Measurements from ENCODE around the gene ABHD12.
"Not testable (repeated sequence)": the region's sequence is repeated elsewhere in the genome, so short reads cannot be mapped to it uniquely, and the experiment has no call there.

ABHD12 gene

DNA sequence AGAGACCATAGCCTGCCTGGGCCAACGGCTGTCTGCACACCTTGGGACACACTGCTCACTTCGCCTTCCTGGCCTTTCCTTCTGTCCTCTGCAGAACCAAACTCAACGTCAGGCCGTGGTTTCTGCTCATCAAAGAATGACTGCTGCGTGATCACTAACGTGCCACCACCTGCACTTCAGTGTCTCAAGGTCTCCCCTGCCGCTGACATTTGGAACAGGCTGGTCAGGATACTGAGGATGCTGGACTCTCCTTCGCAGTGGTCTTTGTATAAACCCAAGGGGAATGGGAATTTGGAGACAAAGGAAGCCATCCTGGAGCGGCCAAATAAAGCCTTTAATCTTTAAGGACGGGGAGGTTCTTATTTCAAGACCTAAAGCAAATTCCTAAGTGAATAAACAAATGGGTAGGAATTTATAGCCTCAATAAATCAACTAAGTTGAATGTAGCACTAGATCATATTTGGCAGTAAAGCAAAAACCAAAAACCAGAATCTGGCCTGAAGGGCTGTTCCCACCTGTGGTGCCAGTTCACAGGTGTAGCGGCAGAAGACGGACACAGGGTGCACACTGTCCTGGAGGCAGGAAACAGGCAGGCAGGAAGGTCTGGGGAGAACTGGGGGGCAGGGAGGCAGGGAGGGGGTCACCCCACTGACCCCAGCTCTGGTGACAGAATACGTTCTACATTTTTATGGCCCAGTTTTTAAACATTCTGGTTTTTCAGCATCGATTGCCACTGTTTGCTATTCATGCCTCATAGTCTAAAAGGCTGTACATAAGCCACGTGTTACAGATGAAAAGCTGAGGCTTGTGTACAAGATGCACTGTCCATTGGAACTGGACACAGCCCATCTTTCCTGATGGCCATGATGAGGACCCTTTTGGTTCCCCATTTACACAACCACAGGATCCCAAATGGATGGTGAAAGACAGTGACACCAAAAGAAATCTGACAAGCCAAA, 36.6 kb downstream of the ABHD12 start:
- no peak for DNase-seq (ENCODE audit: low read depth)

DNA sequence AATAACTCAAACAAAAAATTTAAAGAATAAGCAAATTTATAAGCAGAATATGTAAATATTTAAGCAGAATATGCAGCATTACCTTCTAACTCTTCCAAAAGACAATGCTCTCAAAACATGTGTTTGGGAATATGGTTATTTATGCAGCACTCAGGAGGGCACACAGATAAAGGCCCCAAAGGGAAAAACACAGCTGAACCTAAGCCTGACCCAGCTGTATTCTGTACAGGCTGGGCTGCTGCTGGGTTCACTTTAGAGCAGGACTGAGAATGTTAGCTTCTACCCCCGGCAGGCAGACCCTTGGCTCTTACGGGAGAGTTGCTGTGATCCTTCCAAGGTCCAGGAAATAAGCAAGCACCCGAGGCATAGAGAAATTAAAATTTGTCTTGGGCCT, 37.3 kb downstream of the ABHD12 start:
- DNase-seq (ENCODE audit: low read depth) = no peak

DNA sequence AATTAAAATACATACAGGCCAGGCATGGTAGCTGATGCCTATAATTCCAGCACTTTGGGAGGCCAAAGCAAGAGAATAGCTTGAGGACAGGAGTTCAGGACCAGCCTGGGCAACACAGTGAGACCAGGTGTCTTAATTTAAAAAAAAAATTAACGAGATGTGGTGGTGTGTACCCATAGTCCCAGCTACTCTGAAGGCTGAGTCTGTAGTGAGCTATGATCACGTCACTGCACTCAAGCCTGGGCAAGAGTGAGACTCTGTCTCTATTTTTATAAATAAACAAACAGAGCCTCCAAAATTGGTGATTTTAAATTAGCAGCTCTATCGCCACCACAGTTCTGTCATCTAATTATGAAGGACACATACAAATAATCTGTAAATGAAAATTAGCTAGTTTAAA, 37.9 kb downstream of the ABHD12 start:
- DNase-seq (ENCODE audit: low read depth) = no peak

DNA sequence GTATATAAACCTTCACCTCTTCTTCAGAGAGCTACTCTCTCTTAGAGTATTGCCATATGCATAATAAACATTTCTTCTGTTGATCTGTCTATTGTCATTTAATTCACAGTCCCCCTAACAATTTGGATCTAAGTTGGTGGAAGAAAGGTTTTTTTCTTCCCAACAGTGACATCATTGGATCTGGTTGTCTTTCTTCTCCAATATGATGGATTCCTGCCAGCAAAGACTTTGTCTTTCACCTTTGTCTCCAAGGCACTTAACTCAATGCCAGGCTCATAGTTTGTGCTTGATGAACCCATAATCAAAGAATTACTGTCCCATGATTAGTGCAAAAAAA, 39.6 kb downstream of the ABHD12 start:
- no peak for DNase-seq (ENCODE audit: low read depth)

DNA sequence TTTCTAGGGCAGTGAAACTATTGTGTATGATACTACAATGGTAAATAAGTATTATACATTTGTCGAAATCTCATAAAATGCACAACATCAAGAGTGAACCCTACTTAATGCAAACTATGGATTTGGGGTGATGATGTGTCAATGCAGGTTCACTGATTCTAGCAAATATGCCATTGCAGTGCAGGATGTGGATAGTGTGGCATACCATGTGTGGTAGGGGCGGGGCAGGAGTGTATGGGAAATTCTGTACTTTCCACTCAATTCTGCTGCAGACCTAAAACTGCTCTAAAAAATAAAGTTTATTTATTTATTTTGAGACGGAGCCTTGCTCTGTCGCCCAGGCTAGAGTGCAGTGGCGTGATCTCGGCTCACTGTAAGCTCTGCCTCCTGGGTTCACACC, 44.3 kb downstream of the ABHD12 start:
- DNase-seq (ENCODE audit: low read depth) = no peak

DNA sequence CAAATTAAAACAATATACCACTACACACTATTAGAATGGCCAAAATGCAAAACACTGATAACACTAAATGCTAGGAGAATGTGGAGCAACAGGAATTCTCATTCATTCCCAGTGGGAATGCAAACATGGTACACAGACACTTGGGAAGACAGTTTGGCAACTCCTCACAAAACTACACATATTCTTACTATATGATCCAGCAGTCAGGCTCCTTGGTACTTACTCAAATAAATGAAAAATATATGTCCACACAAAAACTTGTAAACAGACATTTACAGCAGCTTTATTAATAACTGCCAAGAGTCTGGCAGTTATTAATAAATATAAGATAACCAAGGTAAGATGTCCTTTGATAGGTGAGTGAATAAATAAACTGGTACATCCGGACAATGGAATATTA, 44.9 kb downstream of the ABHD12 start:
- DNase-seq (ENCODE audit: low read depth) = no peak

DNA sequence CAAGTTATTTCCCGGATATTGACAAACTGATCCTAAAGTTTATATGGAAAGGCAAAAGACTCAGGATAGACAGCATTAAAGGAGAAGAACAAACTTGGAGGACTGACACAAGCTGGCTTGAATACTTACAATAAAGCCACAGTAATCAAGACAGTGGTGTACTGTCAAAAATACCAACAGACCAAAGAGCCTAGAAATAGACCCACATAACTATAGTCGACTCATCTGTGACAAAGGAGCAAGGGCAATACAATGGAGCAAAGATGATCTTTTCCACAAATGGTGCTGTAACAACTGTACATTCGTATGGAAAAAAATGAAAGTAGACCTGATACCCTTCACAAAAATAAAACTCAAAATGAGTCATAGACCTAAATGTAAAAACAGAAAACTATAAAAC, 46.0 kb downstream of the ABHD12 start:
- DNase-seq (ENCODE audit: low read depth) = no peak

DNA sequence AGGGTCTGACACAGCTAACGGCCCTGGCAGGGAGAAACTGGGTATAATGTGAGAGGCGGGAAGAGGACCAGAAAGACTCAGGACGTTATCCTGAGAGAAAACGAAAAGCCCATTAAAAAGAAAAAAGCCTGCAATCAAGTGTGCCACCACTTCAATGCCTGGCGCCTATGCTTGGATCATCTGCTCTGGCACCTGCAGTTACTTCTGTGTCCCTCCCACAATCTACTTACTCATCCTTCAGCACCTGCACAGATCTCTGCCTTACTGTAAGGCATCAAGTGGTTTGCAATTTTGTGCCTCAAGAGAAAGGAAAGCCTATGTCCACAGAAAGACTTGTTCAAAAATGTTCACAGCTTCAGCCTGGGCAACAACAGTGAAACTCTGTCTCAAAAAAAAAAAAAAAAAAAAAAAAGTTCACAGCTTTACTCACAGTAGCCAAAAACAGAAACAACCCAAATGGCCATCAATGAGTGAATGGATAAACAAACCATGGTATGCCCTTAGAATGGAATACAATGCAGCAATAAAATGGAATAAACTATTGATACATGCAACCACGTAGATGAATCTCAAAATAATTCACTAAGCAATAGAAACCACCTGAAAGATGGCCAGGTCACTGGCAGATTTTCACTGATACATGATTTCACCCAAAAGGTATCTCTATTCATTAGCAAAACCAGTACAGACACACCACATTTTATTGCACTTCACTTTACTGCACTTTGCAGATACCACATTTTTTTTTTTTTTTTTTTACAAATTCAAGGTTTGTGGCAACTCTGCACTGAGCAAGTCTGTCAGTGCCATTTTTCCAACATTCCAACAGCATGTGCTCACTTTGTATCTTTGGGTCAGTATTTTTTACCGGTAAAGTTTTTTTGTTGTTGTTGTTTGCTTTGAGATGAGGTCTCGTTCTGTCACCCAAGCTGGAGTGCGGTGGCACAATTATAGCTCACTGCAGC, 48.6 kb downstream of the ABHD12 start:
- no peak for DNase-seq (ENCODE audit: low read depth)

DNA sequence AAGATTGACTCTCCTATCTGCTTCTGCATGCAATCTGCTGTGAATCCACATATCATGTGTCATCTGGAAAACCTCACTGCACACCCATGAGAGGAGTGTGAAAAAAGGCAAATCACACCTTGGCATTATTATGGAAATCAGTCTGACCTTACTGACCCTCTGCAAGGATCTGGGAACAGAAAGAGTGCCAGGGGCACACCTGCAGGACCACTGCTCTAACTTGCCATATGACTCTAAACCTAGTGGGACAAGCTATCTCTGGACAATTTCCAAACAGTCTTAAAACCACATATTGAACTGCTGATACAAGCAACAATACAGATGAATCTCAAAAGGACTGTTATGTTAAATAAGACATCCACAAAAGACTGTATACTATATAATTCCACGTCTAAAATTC, 50.3 kb downstream of the ABHD12 start:
- DNase-seq (ENCODE audit: low read depth) = no peak

DNA sequence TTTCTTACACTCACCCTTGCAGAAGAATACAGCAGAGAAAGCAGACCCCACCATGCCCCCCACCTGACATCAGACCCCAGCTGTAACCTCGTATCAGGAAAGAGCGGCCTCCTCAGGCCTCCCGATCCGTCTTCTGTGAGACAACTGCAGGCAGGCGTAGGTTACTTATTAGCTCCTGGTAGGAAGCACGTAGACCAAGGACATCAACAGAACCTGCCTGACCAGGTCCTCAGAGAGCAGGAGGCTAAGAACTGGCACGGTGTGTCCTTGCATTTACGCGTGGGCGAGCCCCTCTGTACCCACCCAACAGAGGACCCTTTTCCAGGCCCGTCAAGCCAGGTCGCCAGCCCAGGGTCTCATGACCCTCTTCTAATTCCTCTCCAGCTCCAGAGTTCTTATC, 51.0 kb downstream of the ABHD12 start:
- DNase-seq (ENCODE audit: low read depth) = no peak

DNA sequence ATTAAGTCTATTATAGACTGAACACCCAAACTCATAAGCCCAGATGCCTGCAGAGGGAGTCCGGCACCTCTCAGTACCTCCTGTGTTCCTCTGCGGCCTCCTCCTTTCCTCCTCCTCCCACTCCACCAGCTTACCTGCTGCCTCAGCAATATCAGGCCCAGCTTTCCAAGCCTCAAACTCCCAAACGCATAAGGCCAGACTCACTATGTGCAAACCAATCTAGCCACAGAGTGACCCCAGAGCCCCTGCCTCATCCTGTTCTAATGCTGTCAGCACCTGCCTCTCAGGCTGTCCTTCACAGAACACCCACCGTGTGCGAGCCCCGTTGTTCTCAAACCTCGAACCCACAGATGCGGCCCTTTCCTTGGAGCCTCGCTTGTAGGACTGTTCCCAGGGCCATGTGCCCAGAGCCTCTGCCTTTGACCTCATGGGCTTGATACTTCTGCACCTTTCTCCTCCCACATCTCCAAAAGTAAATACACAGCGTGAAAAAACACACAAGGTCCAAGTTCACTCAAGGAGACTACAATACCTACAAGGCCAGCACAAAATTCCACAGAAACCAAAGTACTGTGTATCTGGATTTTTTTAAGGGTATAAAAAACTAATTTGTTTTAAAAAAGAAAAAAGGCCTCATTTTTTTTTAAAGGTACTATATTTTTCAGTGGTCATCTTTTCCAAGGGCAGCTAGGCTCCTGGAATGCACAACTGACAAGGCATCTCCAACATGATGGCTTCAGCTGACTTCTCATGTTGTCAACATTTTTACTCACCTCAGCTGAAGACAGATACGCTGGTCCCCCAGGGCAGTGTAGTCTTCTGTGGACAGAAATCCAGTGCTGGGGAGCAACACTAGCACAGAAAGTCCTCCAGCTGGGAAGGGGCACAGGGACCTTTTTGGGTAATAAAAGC, 52.3 kb downstream of the ABHD12 start:
- no peak for DNase-seq (ENCODE audit: low read depth)

DNA sequence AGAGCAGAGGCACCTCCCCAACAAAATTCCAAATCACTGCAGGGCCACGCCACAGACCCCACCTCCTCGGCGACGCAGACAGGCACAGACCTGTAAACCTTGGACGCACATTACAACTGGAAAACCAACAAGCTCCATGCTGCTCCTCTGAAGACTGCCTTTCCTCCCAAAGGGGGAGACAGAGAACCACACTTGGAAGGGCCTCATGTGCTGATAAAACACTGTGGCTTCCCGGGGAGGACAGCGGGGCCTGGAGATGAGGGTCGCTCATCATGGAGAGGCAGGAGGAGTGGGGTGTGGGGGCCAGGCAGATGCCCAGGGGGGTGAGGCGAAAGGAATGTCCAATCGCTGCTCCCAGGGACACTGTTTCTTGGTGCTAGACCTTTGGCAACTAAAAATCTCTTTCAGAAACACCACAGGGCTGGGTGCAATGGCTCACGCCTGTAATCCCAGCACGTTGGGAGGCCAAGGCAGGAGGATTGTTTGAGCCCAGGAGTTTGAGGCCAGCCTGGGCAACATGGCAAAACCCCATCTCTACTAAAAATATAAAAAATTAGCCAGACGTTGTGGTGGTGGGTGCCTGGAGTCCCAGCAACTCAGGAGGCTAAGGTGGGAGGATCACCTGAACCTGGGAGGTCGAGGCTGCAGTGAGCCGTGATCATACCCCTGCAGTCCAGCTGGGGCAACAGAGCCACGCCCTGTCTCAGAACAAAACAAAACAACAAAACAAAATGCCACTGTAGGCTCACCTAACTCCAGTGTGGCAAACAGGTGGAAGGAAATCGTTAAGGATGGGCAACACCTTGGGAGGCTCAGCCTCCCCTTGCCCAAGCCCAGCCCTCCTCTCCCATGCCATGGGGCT, 53.8 kb downstream of the ABHD12 start:
- no peak for DNase-seq (ENCODE audit: low read depth)

DNA sequence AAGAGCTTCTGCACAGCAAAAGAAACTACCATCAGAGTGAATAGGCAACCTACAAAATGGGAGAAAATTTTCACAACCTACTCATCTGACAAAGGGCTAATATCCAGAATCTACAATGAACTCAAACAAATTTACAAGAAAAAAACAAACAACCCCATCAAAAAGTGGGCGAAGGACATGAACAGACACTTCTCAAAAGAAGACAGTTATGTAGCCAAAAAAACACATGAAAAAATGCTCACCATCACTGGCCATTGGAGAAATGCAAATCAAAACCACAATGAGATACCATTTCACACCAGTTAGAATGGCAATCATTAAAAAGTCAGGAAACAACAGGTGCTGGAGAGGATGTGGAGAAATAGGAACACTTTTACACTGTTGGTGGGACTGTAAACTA, 55.7 kb downstream of the ABHD12 start:
- not testable (repeated sequence) for DNase-seq (ENCODE audit: low read depth)

DNA sequence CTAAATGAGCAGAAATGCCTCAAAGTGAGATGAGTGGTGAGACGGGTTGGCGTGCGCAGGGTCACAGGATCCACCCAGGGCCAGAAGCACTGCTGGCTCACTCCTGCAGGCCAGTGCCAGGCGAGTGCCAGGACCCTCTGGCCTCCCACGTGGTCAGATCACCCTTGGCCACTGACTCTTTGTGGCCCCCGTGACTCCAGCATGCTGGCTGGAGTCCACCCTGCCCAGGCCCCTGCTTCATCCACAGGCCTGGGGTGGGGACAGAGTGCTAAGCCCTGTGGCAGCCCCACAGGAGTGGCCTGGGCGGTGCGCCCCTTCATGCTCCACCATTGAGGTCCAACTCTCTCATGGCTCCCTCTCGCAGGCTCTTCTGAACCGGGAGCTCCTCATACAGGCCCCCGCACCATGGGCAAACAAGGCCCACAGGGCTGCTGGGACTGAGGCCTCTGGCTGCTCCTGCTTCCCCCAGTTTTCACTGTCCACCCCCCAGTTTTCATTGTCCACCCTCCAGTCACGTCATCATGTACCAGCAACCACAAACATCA, 61.6 kb downstream of the ABHD12 start:
- DNase-seq (ENCODE audit: low read depth) = no peak

DNA sequence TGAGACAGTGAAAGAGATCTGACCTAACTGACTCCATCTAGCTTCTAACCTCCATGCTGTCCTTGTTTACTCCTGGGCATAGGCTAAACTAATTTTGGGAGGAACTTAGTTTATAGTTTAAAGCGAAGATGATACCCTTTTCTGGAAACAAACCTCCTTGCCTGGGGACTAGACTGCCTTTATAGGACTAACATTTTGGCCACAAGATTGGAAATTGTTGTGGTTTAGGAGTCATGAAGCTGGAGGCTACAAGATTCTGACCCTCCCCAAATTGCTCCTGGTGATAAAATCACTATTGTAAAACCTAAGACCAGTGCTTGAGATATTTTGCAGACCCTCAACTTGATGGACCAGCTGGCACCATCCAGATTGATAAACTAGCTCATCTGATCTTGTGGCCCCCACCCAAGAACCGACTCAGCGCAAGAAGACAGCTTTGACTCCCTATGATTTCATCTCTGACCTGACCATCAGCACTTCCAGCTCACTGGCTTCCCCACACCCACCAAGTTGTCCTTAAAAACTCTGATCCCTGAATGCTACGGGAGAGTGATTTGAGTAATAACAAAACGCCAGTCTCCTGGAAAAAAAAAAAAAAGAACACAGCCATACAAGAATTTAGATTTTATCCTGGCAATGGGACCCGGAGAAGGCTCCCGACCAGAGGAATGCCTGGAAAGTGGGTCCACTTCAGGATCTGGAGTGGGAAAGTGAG, 63.0 kb downstream of the ABHD12 start:
- no peak for DNase-seq (ENCODE audit: low read depth)

DNA sequence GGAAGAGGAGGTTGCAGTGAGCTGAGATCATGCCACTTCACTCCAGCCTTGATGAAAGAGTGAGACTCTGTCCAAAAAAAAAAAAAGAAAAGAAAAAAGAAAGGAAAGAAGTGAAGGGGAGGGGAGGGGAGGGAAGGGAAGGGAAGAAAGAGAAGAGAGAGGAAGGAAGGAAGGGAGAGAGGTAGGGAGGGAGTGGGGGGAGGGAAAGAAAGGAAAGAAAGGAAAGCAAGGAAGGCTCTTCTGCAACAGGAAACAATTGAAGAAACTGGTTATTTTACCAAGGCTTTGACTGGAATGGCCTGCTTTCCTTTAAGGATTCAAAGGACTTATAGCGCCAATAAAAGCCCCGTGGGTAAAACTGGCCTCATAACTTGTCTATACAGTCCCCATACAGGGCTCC, 64.6 kb downstream of the ABHD12 start:
- no peak for DNase-seq (ENCODE audit: low read depth)

DNA sequence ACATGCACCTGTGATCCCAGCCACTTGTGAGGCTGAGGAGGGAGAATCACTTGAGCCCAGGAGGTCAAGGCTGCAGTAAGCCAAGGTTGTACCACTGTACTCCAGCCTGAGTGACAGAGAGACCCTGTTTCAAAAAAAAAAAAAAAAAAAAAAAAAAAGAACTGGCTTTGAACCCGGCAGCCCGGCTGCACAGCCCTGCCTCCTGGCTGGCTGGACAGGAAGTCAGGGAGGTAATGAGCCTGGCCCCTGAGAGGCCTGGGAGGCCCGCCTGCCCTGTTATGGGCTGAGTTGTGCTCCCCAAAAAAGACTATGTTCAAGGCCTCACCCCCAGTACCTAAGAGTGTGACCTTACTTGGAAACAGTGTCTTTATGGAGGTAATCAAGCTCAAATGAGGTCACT, 65.6 kb downstream of the ABHD12 start:
- no peak for DNase-seq (ENCODE audit: low read depth)

DNA sequence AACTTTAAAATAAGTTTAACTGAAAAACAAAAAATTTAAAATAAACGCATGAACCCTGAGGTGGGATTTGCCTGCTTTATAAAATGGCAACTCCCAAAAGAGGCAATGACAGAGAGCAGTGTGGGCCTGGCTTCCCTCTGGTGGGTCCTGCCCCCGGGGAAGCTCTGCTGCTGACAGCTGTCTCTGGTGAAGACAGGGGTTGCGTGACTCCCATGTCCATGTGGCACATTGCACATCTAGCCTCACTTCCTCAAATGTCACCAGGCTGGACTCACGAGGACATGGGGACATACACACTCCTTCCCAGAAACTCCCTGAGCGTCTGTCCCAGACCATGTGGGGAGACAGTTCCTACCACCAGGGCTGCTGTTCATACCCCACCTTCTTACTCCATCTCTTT, 66.2 kb downstream of the ABHD12 start:
- DNase-seq (ENCODE audit: low read depth) = no peak

DNA sequence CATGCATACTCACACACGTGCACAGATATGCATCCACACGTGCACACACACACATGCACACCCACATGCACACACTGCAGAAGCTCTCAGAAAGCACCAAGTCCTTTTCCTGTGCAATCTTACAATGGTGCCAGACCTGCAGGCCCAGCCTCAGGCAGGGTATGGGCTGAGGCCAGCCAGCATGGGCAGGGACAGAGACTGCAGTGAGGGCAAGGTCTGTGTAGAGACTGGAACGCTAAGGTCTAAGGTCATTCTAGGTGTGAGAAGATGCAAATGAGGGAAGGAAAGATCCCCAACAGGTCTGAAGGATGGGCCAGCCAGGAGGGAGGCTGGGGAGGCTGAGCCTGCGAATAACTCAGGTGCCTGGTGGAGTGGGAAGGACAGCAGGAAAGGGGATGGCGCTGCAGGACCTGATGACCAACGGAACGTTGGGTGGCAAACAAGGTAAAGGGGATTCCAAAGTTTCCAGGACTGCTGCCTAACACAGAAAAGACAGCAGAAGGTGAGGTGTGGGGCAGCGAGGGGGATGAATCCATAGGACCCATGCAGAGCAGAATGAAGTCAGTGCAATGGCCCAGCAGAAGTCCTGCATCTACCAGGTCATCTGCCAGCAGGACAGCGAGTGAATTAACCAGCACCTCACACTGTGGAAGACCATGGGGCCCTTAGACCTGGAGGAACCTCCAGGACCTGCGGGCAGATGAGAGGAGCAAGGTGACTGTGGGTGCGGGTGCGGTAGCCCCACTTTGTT, 67.0 kb downstream of the ABHD12 start:
- DNase-seq (ENCODE audit: low read depth) = no peak

Data from HS-5 (cell line).